Astrocyte of the spinal cord (primary cell): ENCODE data around the gene EXOC3L1.

ENCODE experiments used
- DNase-seq: peaks from one replicate; pipeline ENCODE4 v3.0.0; 2011; ENCODE audit warnings: low read depth, low spot score
- H3K4me3 ChIP-seq: 2 replicates; pipeline ENCODE4 v1.5.1; 2011; ENCODE audit warnings: low read depth, mild to moderate bottlenecking, low read length, moderate library complexity
- CTCF ChIP-seq: IDR thresholded peaks from 2 replicates; pipeline ENCODE4 v1.5.1; 2012; ENCODE audit warnings: low read depth, mild to moderate bottlenecking, low read length, inconsistent platforms
- in situ Hi-C: cut with HindIII; loops from 2 replicates; pipeline ENCODE4 v1.10.0; 2017; ENCODE audit warnings: low sequenced_read_pairs

Gene EXOC3L1

DNA sequence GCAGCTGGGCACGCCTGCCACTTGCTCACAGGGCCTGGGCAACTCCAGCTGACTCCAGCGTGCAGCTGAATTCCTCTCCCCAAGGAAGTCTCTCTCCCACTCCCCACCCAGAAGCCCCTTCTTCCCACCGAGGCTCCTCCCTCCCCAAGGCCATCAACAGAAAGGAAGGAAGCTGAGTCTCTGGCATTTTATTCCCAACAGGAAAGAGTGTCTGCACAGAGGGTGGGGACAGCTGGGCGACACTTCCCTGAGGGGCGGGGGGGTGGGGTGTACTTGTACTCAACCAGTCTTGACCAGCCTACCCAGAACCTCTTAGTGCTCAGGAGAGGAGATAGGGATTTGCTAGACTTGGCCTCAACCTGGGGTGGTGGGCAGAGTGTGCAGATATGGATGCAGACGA is at the start of gene EXOC3L1:
EXOC3L1 (minus strand) TSS at position 96 of the 400 bp plus-strand sequence. CDS start 460 bp downstream, outside the sequence.
- no peak within 1 kb of the TSS for H3K4me3 ChIP-seq
- DNase-seq = no peak
- no peak for TF ChIP-seq CTCF
- in situ Hi-C loops = no loop called here

DNA sequence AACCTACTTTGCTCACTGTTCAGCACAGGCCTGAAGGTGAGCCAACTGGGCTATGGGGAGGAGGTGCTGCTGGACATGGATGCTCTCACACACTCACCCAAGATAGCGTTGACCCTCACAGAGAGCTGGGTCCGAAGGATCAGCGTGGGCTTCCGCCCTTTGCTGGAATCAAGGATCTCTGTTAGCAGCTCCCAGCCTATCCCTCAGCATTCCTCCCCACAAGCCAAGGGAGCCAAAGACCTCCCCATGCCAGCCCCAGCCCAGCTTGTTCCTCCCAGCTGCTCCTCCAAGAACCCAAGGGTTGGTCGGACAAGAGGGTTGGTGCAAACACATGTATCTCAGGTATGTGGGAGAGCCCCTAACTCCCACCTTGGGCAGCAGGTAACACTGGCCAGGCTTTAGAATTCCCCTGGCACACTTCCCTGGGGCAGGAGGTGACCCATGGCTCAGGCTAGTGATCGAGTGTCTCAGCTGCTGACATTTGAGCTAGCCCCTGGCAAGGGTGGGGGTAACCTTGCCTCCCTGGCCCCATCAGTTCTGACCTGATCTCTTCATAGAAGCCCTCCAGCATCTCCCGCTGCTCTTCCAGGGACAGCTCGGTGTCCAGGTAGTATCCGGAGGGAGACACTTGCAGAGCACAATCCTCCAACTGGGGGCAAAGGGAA is 49.0 kb upstream of the EXOC3L1 start:
- TF ChIP-seq CTCF = no peak
- no peak overlapping the region for H3K4me3 ChIP-seq
- in situ Hi-C loops = no loop called here
- DNase-seq = no peak

DNA sequence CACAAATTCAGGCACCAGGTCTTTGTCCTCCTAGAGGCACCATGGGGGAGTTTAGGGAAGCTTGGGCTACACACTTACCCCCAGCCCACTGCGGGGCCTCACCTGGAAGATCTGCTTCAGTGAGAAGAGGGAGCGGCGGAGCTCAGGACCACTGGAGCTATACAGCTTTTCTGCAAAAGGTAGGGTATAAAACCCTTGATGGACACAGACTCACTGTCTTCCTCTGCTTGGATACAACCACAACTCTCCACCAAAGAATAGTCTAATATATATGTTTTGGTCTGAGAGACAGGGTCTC is 48.3 kb upstream of the EXOC3L1 start:
- no peak overlapping the region for H3K4me3 ChIP-seq
- DNase-seq = no peak
- in situ Hi-C loops = no loop called here
- no peak for TF ChIP-seq CTCF

DNA sequence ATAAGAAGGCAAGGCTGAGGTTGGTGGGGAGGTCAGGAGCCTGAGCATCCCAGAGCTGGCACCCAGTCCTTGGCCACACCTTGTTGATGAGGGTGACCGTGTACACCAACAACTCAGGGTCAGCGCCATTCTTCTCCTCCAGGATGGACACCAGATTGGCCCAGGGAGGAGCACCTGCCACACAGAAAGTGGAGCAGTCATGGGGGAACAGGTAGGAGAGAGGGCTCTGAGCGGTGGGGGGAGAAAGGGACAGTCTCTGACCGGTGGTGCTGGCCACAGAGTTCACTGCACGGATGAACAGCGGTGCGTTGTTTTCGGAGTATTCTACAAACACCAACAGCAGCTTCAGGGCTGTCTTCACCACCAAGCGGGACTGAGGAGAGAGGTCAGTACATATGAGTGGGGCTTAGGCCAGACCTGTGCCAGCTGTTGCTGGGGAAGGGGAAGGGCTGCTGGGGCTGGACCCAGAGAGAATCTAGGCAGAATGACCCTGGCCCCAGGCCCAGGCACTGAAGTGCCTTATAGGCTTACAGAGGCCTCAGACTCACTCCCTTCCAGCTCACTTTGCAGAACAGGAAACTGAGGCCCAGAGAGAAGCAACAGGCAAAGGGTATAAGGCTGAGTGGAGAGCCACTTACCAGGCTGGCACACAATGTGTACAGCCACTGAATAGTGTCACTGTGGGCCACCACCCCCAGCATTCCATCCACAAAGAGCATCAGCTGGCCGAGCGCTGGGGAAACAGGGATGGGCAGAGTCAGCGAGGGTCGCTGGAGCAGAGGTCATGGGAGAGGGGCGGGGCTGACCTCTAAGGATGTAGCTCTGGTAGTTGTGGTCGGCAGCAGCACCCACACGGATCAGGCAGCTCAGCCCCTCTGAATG is 47.7 kb upstream of the EXOC3L1 start:
- in situ Hi-C loops = no loop called here
- H3K4me3 ChIP-seq = no peak overlapping the region
- DNase-seq = no peak
- TF ChIP-seq CTCF = no peak

GRCh38 chr16:67236563-67237395 is 46.8 kb upstream of the EXOC3L1 start:
- in situ Hi-C loops = no loop called here
- no peak for TF ChIP-seq CTCF
- DNase-seq = peak; percentile 67
- H3K4me3 ChIP-seq = no peak overlapping the region

DNA sequence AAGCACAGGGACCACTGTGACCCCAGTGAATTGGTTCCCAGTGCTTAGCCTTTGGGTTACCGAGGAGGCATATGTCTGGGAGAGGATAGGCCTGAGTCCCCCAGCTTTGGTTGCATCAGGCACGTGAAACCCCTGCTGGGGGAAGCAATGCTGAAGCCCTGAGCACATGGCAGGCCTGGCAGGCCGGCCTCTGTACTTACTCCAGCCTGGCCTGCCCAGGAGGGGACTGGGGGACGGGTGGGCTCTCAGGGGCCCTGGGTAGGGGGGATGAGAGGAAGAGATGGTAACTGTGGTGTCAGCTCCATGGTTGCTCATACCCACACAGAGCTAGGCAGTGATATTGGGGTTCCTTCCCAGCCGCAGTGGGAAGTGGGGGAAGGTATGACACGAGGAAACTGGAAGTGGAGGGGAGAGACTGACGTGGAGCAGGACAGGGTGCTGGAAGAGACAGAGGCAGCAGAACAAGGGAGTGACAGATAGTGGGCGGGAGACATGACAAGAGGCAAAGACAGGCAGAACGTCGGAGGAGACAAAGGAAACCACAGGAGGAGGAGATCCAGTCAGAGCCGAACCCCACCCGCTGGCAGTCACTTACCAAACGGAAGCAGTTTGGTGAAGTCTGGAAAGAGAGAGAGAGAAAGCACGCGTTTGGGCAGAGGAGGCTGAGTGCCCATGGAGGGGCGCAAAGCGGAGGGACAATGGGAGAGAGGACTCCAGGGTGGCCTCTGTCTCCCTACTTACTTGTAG is 46.1 kb upstream of the EXOC3L1 start:
- no peak for DNase-seq
- TF ChIP-seq CTCF = no peak
- H3K4me3 ChIP-seq = no peak overlapping the region
- in situ Hi-C loops = no loop called here
